GM21381 (cell line): Measurements from ENCODE around the gene NES.

Experiments
- ATAC-seq: cut with Tn5 transposase; IDR thresholded peaks from one replicate; pipeline ENCODE4 v1.9.1; 2021; ENCODE audit warnings: mild to moderate bottlenecking, moderate library complexity; ENCODE audit not compliant: unreplicated experiment

Gene NES

DNA sequence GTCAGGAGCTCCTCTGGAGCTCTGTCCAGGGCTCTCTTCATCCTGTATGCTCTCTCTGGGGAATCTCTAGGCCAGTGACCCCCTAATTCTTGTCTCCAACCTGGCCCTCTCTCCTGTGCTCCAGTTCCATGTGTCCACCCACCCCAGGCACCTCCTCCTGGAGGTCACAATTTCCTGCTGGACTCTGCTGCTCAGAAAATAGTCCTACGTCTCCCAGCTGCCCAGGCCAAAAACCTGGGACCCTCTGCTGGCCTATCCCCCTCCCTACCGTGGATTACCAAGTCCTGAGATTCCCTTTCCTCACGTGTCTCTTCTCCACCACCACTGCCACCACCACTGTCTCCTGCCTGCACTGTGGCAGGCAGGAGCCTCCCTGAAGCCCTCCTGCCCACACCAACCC, 11.7 kb downstream of the NES start:
- no peak for ATAC-seq

DNA sequence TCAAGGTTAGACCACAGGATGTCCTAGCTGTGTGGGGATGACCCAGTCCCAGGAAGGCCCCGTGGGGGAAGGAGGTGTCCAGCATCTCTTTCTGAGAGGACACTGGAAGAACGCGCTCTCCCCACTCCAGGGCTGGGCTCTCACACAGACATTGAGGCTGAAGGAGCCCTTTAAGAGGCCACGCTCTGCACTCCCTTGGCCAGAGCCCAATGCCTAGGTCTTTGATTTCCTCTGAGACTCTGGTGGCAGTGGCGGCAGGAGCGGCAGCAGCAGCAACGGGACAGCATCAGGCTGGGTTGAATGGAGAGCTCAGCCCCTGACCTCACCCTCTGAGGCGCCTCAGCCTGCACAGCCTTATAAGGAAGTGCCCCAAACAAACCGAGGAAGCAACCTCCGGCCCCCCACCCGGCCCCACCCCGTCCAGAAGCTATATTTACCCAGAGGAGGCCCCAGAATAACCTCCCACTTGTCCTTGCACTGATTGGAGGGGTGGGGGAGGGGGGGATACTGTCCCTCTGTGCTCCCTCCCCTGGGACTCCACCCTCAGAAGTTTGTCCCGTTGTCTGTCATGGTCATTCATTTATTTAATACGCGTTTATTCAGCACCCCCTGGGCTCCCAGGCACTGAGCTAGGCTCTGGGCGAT, 12.3 kb downstream of the NES start:
- no peak for ATAC-seq

- ATAC-seq = no peak
Measured at GRCh38 chr1:156664046-156664766, 13.0 kb downstream of the NES start.

GRCh38 chr1:156663178-156663577, 14.0 kb downstream of the NES start:
- no peak for ATAC-seq

GRCh38 chr1:156662800-156663055, 14.5 kb downstream of the NES start:
- no peak for ATAC-seq

DNA sequence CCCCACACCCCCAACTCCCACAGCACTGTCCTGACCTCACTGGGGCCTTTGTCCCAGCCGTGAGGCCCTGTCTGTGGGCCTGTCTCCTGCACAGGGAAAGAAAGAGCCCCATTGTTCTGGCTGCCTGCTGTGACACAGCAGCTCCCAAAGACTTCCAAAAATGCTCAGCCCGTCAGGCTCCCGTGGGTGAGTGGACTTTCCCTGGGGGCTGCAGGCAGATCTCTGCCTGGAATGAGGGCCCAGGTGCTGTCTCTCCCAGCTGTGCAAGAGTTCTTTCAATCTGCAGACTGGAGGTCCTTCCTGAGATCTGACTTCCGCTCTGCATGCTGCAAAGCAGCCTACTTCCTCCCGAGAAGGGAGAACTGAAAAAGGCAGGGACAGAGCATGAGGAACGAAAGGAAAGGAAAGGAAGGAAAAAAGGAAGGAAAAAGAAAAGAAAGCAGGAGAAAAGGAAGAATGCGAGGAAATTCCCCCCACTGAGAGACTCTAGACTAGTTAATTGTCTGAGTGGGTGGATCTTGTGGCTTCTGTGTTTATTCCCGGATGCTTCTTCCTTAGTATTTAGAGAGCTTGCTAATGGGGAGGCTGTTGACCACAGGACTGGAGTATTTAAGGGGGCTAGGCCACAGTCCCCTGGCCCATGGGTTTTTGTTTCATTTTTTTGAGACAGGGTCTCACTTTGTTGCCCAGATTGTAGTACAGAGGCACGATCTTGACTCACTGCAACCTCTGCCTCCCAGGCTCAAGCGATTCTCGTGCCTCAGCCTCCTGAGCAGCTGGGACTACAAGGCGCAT, 15.0 kb downstream of the NES start:
- no peak for ATAC-seq

GRCh38 chr1:156660752-156661112, 16.5 kb downstream of the NES start:
- ATAC-seq = no peak

GRCh38 chr1:156659988-156660751, 17.0 kb downstream of the NES start:
- ATAC-seq = peak; percentile 79

GRCh38 chr1:156659661-156659987, 17.6 kb downstream of the NES start:
- no peak for ATAC-seq

DNA sequence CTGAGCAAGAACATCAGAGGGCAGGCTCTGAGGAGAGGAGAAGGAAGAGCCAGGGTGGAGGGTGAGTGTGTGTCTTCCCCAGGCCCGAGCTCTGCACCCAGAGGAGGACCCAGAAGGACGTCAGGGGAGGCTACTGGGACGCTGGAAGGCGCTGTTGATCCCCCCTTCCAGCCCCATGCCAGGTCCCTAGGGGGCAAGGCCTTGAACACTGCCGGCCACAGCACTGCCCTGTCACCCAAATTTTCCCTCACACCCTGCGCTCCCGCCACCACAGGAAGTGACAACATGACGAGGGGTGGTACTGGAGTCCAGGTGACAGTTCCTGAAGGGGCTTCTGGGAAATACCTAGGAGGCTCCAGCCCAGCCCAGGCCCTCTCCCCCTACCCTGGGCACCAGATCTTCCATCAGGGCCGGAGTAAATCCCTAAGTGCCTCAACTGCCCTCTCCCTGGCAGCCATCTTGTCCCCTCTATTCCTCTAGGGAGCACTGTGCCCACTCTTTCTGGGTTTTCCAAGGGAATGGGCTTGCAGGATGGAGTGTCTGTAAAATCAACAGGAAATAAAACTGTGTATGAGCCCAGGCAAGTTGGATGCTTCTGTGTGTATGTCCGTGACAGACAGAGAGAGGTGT, 18.1 kb downstream of the NES start:
- no peak for ATAC-seq

DNA sequence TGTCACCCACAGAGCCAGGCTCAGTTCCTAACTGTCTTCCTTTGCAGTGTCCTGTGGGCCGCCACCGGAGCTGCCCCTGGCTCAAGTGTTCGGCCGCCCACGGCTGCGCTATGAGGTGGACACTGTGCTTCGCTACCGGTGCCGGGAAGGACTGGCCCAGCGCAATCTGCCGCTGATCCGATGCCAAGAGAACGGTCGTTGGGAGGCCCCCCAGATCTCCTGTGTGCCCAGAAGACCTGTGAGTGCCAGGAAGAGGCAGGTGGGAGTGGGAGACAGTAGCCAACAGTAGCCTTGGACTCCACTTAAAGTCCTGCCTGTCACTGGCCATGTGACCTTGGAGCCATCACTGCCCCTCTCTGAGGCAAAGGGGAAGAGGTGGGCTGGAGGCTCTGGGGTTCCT, 18.7 kb downstream of the NES start:
- no peak for ATAC-seq

GRCh38 chr1:156657741-156658319, 19.4 kb downstream of the NES start:
- ATAC-seq = no peak

GRCh38 chr1:156656806-156657740, 20.1 kb downstream of the NES start:
- ATAC-seq = no peak

- no peak for ATAC-seq
Measured at GRCh38 chr1:156655904-156656516, 21.2 kb downstream of the NES start.

- ATAC-seq = no peak
Measured at GRCh38 chr1:156655151-156655903, 21.9 kb downstream of the NES start.

GRCh38 chr1:156654700-156655099, 22.5 kb downstream of the NES start:
- ATAC-seq = no peak

- ATAC-seq = no peak
Measured at GRCh38 chr1:156652992-156653355, 24.2 kb downstream of the NES start.

- no peak for ATAC-seq
Measured at GRCh38 chr1:156652131-156652991, 24.8 kb downstream of the NES start.
